COR-L47 (cell line): ENCODE measurements around the gene MBOAT7.

Experiments
- DNase-seq: peaks from one replicate; lab custom pipeline; 2025; lab: John Stamatoyannopoulos, UW

The MBOAT7 gene

GRCh38 chr19:54138489-54139256 lies 50.7 kb downstream of the MBOAT7 start:
- DNase-seq, result no peak

- peak; percentile 27 for DNase-seq
Measured at GRCh38 chr19:54137699-54138488, 51.5 kb downstream of the MBOAT7 start, which contains the start of gene CNOT3. Gene CNOT3 (plus strand): TSS chr19:54137762. CDS start chr19:54142979, 5,217 bp downstream.

- peak; percentile 100 for DNase-seq
Measured at GRCh38 chr19:54136864-54137698, 52.3 kb downstream of the MBOAT7 start.

GRCh38 chr19:54136086-54136863 lies 53.1 kb downstream of the MBOAT7 start:
- no peak for DNase-seq

GRCh38 chr19:54133957-54134590 lies 55.3 kb downstream of the MBOAT7 start:
- DNase-seq, result no peak

- peak; percentile 8 for DNase-seq
Measured at GRCh38 chr19:54133312-54133956, 55.9 kb downstream of the MBOAT7 start.

- DNase-seq, result no peak
Measured at GRCh38 chr19:54129617-54129996, 59.8 kb downstream of the MBOAT7 start.

- no peak for DNase-seq
Measured at GRCh38 chr19:54128796-54129616, 60.4 kb downstream of the MBOAT7 start.

- DNase-seq, result no peak
Measured at GRCh38 chr19:54128441-54128725, 61.0 kb downstream of the MBOAT7 start.

GRCh38 chr19:54127688-54128440 lies 61.5 kb downstream of the MBOAT7 start:
- no peak for DNase-seq

- DNase-seq, result no peak
Measured at GRCh38 chr19:54125713-54126112, 63.7 kb downstream of the MBOAT7 start.

GRCh38 chr19:54124393-54124792 lies 65.0 kb downstream of the MBOAT7 start:
- DNase-seq, result no peak

GRCh38 chr19:54123682-54124081 lies 65.7 kb downstream of the MBOAT7 start:
- no peak for DNase-seq
